Ascending aorta (tissue), 2 donors: ENCODE measurements around the gene RNF31. TPM values are rescaled to one million over a fixed set of nuclear protein-coding genes. Genes with fewer than 3 reads are reported as not detected.

Source experiments
- DNase-seq, 2 donors: peaks; one replicate each; pipeline ENCODE4 v3.0.0-alpha.2; 2019; ENCODE audit warnings: low spot score in 2 of 2
- H3K27ac ChIP-seq, 2 donors: fragments of 200-600 bp; sonication (generic); one replicate each; pipeline ENCODE4 v1.5.1; 2016 to 2017; ENCODE audit warnings: mild to moderate bottlenecking in 1 of 2
- H3K27me3 ChIP-seq: fragments of 200-600 bp; sonication (generic); one replicate; pipeline ENCODE4 v1.5.1; 2017
- H3K36me3 ChIP-seq, 2 donors: fragments of 200-600 bp; sonication (generic); one replicate each; pipeline ENCODE4 v1.5.1; 2016
- H3K4me1 ChIP-seq, 2 donors: fragments of 200-600 bp; sonication (generic); one replicate each; pipeline ENCODE4 v1.5.1; 2016 to 2017; ENCODE audit warnings: mild to moderate bottlenecking in 1 of 2
- H3K4me3 ChIP-seq, 2 donors: fragments of 200-600 bp; sonication (generic); one replicate each; pipeline ENCODE4 v1.5.1; 2016 to 2017; ENCODE audit warnings: mild to moderate bottlenecking in 1 of 2
- H3K9me3 ChIP-seq, 2 donors: fragments of 200-600 bp; sonication (generic); one replicate each; pipeline ENCODE4 v1.5.1; 2016
- intact Hi-C: fragments of 100-400 bp; cut with DNase I; formaldehyde crosslinking; loops from one replicate; pipeline ENCODE4 v1.15.1; 2023
- total RNA-seq: library from RNA; depleted of rRNA; stranded (reverse); fragments of >200 nt; gene quantifications from one replicate; pipeline ENCODE4 v1.1.0, GENCODE V29; 2016
- TF ChIP-seq, protein P1 (sequence below), 3 experiments: fragments of 200-600 bp in 2 of 3; fragments of 450-650 bp in 1 of 3; sonication (generic) in 2 of 3; IDR thresholded peaks; one replicate each; pipeline ENCODE4 v1.5.1; 2016 to 2019; ENCODE audit warnings: antibody characterized with exemption in 3 of 3, mild to moderate bottlenecking in 1 of 3, moderate library complexity in 1 of 3

The RNF31 gene
- total RNA-seq, 1 donor from 2014 or later, result 182 TPM

DNA sequence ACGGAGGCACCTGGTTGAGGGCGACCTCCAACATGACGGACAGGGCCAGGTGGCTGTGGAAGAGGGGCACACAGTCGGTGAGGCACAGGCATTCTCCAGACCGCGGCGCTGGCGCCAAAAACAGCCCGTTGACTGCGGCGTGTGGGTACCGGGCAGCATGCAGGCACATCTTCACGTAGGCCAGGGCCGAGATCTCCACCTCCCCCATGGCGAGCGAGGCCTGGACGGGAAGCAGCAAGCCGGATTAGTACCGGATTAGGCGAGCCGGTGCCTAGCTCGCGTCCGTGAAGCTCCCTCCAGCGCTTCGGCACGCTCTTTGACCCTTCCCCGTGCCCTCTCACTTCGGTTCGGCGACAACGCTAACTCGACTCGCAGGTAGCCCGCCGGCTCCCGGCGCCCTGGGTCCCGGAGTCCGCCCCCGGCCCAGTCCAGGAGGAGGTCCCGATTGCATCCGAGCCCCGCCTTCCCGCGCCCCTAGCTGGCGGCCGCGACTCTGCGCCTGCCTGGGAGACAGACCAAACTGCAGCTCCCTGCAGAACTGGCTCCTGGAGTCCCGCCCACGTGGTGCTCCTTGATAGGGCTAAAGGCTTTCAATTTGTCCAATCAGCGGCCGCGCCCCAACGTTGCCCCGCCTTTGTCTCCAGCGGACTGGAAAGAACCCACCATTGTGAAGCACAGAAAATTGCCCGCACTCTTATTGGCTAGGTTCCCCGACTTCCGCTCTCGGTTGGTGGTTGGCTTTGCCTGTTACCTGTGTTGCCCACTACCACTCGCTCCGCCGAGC lies 6.0 kb upstream of the RNF31 start, which contains the start of gene EMC9:
Gene EMC9, minus strand, starts transcription at position 495 of the 784 bp plus-strand sequence. Its CDS starts 287 bp downstream, at position 208.
- peaks cover 11 to 18% of the 10 kb centered on the region in 2 donors for H3K36me3 ChIP-seq
- peaks cover 18 to 39% of the 10 kb centered on the region in 2 donors for H3K4me1 ChIP-seq
- peak within 1 kb of the TSS; percentile 76 to 89 for H3K27ac ChIP-seq
- peak; percentile 100 for DNase-seq
- H3K4me3 ChIP-seq, result peak within 1 kb of the TSS; percentile 80 to 81
- H3K27me3 ChIP-seq, result no peaks in the 10 kb centered on the region
- no peaks in the 10 kb centered on the region for H3K9me3 ChIP-seq
- intact Hi-C loops, result loop anchor here (1.0 to 10.0 kb wide), 3 partner anchors 26 to 836 kb away; partner anchors contain the start of genes BCL2L2, PPP1R3E and TINF2
- TF ChIP-seq, protein P1, sequence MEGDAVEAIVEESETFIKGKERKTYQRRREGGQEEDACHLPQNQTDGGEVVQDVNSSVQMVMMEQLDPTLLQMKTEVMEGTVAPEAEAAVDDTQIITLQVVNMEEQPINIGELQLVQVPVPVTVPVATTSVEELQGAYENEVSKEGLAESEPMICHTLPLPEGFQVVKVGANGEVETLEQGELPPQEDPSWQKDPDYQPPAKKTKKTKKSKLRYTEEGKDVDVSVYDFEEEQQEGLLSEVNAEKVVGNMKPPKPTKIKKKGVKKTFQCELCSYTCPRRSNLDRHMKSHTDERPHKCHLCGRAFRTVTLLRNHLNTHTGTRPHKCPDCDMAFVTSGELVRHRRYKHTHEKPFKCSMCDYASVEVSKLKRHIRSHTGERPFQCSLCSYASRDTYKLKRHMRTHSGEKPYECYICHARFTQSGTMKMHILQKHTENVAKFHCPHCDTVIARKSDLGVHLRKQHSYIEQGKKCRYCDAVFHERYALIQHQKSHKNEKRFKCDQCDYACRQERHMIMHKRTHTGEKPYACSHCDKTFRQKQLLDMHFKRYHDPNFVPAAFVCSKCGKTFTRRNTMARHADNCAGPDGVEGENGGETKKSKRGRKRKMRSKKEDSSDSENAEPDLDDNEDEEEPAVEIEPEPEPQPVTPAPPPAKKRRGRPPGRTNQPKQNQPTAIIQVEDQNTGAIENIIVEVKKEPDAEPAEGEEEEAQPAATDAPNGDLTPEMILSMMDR (IDR thresholded peaks at IDR 0.05), result peak; percentile 22 to 74 (median 45)

DNA sequence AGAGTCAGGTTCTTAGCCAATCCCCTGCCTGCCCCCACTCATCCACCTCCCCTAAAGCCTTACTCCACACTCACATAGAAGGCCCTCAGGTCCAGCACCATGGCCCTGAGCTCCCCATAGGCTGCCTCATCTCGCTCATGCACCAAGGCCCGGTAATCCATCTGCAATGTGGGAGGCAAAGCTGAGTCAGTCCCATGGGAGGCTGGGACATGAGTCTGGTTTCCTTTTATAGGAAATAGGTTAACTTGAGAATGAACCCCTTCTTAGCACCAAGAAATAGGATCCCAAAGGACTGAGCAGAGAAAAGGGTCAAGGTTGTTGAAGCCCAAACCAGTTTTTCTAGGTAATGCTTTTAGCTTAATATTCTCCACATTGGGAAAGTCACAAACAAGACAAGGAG lies 3.8 kb upstream of the RNF31 start:
- no peak overlapping the region for H3K27ac ChIP-seq

DNA sequence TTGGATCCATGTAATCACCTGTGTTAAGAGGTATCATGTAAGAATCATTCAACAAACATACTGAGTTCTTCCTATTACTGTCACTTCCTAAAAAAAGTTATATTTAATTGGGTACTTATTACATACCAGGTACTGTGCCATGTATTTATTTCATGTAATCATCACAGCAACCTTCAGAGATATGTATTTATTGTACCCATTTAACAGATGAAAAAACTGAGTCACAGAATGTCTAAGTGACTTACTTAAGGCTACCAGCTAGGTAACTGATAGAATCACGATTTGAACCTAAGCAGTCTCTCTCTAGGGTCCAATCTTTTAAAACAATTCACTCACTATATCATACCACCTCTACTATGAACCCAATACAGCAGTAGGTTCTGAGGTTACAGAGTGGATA lies 2.8 kb upstream of the RNF31 start:
- Histone ChIP-seq H3K9me3 (no peaks in the 10 kb centered on the region), H3K27me3 (no peaks in the 10 kb centered on the region), H3K36me3 (peaks cover 6 to 7% of the 10 kb centered on the region in 2 donors), H3K27ac (no peak overlapping the region), H3K4me3 (no peak overlapping the region), H3K4me1 (peaks cover 26 to 34% of the 10 kb centered on the region in 2 donors)
- TF ChIP-seq, protein P1 (IDR thresholded peaks at IDR 0.05), result no peak
- DNase-seq, result no peak
- intact Hi-C loops, result loop anchor here (10.0 kb wide), 1 partner anchor 840 kb away; the partner anchor contains the start of genes BCL2L2 and PPP1R3E

More for the DNA sequence above, 3.8 kb upstream of the RNF31 start:
- Histone ChIP-seq H3K9me3 (no peaks in the 10 kb centered on the region), H3K27me3 (no peaks in the 10 kb centered on the region), H3K36me3 (peaks cover 2 to 8% of the 10 kb centered on the region in 2 donors), H3K4me1 (peaks cover 23 to 36% of the 10 kb centered on the region in 2 donors), H3K4me3 (no peak overlapping the region)
- DNase-seq, result no peak
- intact Hi-C loops, result loop anchor here (10.0 kb wide), 1 partner anchor 839 kb away; the partner anchor contains the start of genes BCL2L2 and PPP1R3E
- TF ChIP-seq, protein P1 (IDR thresholded peaks at IDR 0.05), result no peak

DNA sequence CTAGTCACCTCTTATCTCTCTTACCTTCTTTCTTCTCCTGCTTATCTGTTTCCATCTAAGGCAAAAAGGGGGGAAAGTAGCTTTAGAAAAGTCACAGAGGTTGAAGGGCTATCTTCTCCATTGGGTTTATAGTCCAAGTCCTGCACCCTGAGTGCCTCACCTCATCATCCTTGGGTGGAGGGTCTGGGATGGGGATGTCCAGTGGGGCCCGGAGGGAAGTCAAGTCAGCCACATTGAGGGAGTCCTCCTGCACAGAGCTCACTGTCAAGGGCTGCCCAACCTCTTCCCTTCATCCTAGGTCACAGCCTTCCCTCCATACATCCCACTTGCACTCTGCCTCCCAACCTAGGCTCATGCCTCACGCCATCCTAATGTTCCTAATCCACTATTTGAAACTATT lies 2.1 kb upstream of the RNF31 start:
- peak overlapping the region in 1 of 2 donors; percentile 100 for H3K4me3 ChIP-seq
- intact Hi-C loops, result loop anchor here (5.0 to 10.0 kb wide), 2 partner anchors 87 to 840 kb away; partner anchors contain the start of genes BCL2L2, GMPR2, NEDD8 and PPP1R3E
- TF ChIP-seq, protein P1 (IDR thresholded peaks at IDR 0.05), result no peak
- H3K27ac ChIP-seq, result peak overlapping the region; percentile 75 to 90
- DNase-seq, result no peak
- peaks cover 13 to 14% of the 10 kb centered on the region in 2 donors for H3K36me3 ChIP-seq
- no peaks in the 10 kb centered on the region for H3K9me3 ChIP-seq
- peaks cover 26 to 27% of the 10 kb centered on the region in 2 donors for H3K4me1 ChIP-seq
- no peaks in the 10 kb centered on the region for H3K27me3 ChIP-seq

DNA sequence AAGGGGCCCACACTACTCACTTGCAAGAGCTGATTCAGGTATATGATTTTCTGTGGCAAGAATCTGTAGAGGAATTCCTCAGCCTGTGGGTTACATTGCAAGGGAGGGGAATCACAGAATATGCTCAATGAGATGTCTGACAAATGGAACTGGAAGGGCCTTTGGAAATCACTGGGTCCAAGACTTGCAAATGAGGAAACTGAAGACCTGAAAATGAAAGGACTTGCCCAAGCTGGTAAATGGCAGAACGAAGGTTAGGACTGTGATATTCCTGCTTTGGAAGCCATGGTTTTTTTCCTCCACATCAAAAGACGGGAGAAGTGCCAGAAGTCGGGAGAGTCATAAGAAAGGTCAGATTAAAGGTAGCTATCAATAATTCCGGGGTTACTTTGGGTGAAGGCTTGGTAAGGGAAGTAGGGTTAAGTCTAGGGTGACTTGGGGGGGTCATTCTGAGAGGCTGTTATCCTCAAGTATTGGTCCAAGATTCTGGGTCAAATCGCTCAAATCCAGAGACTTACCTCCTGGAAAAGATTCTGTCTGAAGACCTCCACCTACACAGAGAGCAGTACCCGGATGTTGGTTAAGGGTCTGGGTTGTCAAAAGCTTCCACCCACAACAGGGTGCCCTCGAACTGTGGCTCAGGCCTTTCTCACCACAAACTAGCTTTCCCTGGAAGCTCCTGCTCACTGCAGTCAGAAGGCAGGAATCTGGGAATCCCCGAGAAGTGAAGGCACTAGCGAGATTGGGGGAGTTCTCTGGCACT lies 1.4 kb upstream of the RNF31 start:
- TF ChIP-seq, protein P1 (IDR thresholded peaks at IDR 0.05), result no peak
- Histone ChIP-seq H3K27me3 (no peaks in the 10 kb centered on the region), H3K27ac (peak overlapping the region; percentile 75 to 90), H3K36me3 (peaks cover 16 to 20% of the 10 kb centered on the region in 2 donors), H3K4me1 (peaks cover 24 to 26% of the 10 kb centered on the region in 2 donors), H3K4me3 (peak overlapping the region; percentile 76 to 100), H3K9me3 (no peaks in the 10 kb centered on the region)
- intact Hi-C loops, result loop anchor here (2.0 to 10.0 kb wide), 4 partner anchors 43 to 841 kb away; partner anchors contain the start of genes BCL2L2, GMPR2, IPO4 and NEDD8
- DNase-seq, result no peak
